Measurements from ENCODE around the gene CCT2.

DNA sequence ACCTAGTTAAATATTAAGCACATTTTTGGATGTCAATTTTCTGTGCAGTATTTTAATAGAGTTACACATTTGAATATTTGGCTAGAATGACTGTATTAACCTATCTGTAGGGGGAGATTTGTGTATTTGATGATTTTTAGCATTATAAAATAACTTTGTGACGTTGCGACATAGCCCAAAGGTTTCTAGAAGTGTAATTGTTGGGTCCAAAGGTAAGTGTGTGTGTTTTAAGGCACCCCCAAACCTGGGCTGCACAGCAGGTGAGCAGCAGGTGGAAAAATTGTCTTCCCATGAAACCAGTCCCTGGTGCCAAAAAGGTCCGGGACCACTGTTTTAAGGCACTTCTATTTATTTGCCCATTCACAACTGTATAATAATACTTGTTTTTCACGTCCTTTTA is 3.3 kb downstream of the CCT2 start:
- TF ChIP-seq, protein P1, sequence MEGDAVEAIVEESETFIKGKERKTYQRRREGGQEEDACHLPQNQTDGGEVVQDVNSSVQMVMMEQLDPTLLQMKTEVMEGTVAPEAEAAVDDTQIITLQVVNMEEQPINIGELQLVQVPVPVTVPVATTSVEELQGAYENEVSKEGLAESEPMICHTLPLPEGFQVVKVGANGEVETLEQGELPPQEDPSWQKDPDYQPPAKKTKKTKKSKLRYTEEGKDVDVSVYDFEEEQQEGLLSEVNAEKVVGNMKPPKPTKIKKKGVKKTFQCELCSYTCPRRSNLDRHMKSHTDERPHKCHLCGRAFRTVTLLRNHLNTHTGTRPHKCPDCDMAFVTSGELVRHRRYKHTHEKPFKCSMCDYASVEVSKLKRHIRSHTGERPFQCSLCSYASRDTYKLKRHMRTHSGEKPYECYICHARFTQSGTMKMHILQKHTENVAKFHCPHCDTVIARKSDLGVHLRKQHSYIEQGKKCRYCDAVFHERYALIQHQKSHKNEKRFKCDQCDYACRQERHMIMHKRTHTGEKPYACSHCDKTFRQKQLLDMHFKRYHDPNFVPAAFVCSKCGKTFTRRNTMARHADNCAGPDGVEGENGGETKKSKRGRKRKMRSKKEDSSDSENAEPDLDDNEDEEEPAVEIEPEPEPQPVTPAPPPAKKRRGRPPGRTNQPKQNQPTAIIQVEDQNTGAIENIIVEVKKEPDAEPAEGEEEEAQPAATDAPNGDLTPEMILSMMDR (IDR thresholded peaks at IDR 0.05): no peak
- TF ChIP-seq POLR2AphosphoS5 (IDR thresholded peaks at IDR 0.05; ENCODE audit: low read depth, low read length) (no peak), SIN3A (IDR thresholded peaks at IDR 0.05; ENCODE audit: borderline replicate concordance, insufficient read depth, low read depth, low read length) (no peak), TCF7L2 (IDR thresholded peaks at IDR 0.05; ENCODE audit: low read depth, low read length) (no peak)
- TF ChIP-seq, protein P2, sequence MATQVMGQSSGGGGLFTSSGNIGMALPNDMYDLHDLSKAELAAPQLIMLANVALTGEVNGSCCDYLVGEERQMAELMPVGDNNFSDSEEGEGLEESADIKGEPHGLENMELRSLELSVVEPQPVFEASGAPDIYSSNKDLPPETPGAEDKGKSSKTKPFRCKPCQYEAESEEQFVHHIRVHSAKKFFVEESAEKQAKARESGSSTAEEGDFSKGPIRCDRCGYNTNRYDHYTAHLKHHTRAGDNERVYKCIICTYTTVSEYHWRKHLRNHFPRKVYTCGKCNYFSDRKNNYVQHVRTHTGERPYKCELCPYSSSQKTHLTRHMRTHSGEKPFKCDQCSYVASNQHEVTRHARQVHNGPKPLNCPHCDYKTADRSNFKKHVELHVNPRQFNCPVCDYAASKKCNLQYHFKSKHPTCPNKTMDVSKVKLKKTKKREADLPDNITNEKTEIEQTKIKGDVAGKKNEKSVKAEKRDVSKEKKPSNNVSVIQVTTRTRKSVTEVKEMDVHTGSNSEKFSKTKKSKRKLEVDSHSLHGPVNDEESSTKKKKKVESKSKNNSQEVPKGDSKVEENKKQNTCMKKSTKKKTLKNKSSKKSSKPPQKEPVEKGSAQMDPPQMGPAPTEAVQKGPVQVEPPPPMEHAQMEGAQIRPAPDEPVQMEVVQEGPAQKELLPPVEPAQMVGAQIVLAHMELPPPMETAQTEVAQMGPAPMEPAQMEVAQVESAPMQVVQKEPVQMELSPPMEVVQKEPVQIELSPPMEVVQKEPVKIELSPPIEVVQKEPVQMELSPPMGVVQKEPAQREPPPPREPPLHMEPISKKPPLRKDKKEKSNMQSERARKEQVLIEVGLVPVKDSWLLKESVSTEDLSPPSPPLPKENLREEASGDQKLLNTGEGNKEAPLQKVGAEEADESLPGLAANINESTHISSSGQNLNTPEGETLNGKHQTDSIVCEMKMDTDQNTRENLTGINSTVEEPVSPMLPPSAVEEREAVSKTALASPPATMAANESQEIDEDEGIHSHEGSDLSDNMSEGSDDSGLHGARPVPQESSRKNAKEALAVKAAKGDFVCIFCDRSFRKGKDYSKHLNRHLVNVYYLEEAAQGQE (IDR thresholded peaks at IDR 0.05; ENCODE audit: insufficient read depth in 1 of 2, low read depth in 2 of 2, low read length in 1 of 2): no peak
